HepG2 (cell line): ENCODE measurements around the gene GNGT2. TPM values are rescaled to one million over a fixed set of nuclear protein-coding genes. Genes with fewer than 3 reads are reported as not detected.
A peak's percentile ranks its signal among the peaks of the same experiment; 100 is the strongest.

Source experiments
- ATAC-seq: fragments of 200-7000 bp; cut with Tn5 transposase; 3 replicates; pipeline ENCODE4 v1.9.1; 2020; ENCODE audit warnings: mild to moderate bottlenecking, moderate library complexity
- BruUV-seq: library from RNA; stranded (reverse); fragments of 400-500 nt; replicated peaks from 2 replicates; lab custom pipeline; 2021; lab: Mats Ljungman, UMichigan
- CTCF ChIA-PET: fragments of 300-600 bp; formaldehyde crosslinking; extraction: SDS; loops from one replicate; lab custom pipeline; 2021; ENCODE audit warnings: low total read pairs, inconsistent platforms, low intra/inter-chr PET ratio; lab: Yijun Ruan, JAX
- POLR2A ChIA-PET: fragments of 350-600 bp; sonication (Branson Sonifier 250); formaldehyde crosslinking; loops from one replicate; lab custom pipeline; 2020; ENCODE audit warnings: antibody characterized with exemption, inconsistent platforms; lab: Yijun Ruan, JAX
- DNase-seq: peaks from one replicate; pipeline ENCODE4 v3.0.0-alpha.2; 2015; ENCODE audit warnings: low spot score
- FAIRE-seq: peaks from 3 replicates; lab custom pipeline; 2011; peaks lifted over from hg19 to GRCh38; lab: Jason Lieb, UNC
- H2AFZ ChIP-seq: one replicate; pipeline ENCODE4 v1.6.1; 2011; ENCODE audit warnings: low read length, inconsistent platforms
- H3K27ac ChIP-seq: fragments of 300-600 bp; 3 replicates; pipeline ENCODE4 v1.8.0; 2011; ENCODE audit warnings: mixed run types, mild to moderate bottlenecking, mixed read lengths, low read length, inconsistent platforms; ENCODE audit not compliant: insufficient read depth; ENCODE audit errors: extremely low read length
- H3K27me3 ChIP-seq, 2 experiments: fragments of 200-600 bp in 1 of 2; 2 replicates in 1 of 2; 3 replicates in 1 of 2; pipeline versions ENCODE4 v1.6.0 to v1.8.0; 2011; ENCODE audit warnings: low read length in 2 of 2, mild to moderate bottlenecking in 2 of 2, moderate library complexity in 2 of 2, inconsistent platforms in 1 of 2; ENCODE audit not compliant: insufficient read depth in 2 of 2, control insufficient read depth in 1 of 2
- H3K36me3 ChIP-seq, 2 experiments: fragments of 200-600 bp in 1 of 2; replicated peaks in 1 of 2; 2 replicates in 1 of 2; 3 replicates in 1 of 2; pipeline versions ENCODE4 v1.5.1 to v1.8.0; 2011; ENCODE audit warnings: low read length in 2 of 2, inconsistent platforms in 1 of 2; ENCODE audit not compliant: insufficient read depth in 2 of 2, control insufficient read depth in 1 of 2
- H3K4me1 ChIP-seq: 2 replicates; pipeline ENCODE4 v1.5.1; 2012; ENCODE audit warnings: low read length, inconsistent platforms; ENCODE audit not compliant: insufficient read depth
- H3K4me2 ChIP-seq: 2 replicates; pipeline ENCODE4 v1.6.0; 2011; ENCODE audit warnings: low read depth, low read length, inconsistent platforms
- H3K4me3 ChIP-seq, 3 experiments: fragments of 200-600 bp in 1 of 3; sonication (generic), shearing (Covaris generic) in 1 of 3; replicated peaks in 1 of 3; 2 replicates each; pipeline ENCODE4 v1.5.1; 2011 to 2016; ENCODE audit warnings: low read length in 3 of 3, inconsistent platforms in 2 of 3, low read depth in 2 of 3, mild to moderate bottlenecking in 2 of 3, control low read depth in 1 of 3, mixed read lengths in 1 of 3; ENCODE audit not compliant: insufficient read depth in 1 of 3
- H3K79me2 ChIP-seq: one replicate; pipeline ENCODE4 v1.6.1; 2011; ENCODE audit warnings: low read length, inconsistent platforms; ENCODE audit not compliant: insufficient read depth
- H3K9ac ChIP-seq: 2 replicates; pipeline ENCODE4 v1.6.0; 2011; ENCODE audit warnings: mild to moderate bottlenecking, low read depth, low read length, inconsistent platforms; ENCODE audit not compliant: insufficient read depth
- H3K9me3 ChIP-seq: 2 replicates; pipeline ENCODE4 v1.5.1; 2012; ENCODE audit warnings: mild to moderate bottlenecking, low read length
- H4K20me1 ChIP-seq: 2 replicates; pipeline ENCODE4 v1.6.0; 2011; ENCODE audit warnings: inconsistent platforms, mild to moderate bottlenecking, low read length, moderate library complexity; ENCODE audit not compliant: insufficient read depth
- CSRNP1 ChIP-seq: sonication (generic); formaldehyde crosslinking; IDR thresholded peaks from 2 replicates; pipeline ENCODE4 v1.8.1; 2023; ENCODE audit warnings: mild to moderate bottlenecking, missing genetic modification reagents
- FLYWCH1 ChIP-seq: sonication (generic); formaldehyde crosslinking; IDR thresholded peaks from 2 replicates; pipeline ENCODE4 v1.8.1; 2023; ENCODE audit warnings: mild to moderate bottlenecking, missing genetic modification reagents
- FOXO1 ChIP-seq: sonication (generic); formaldehyde crosslinking; IDR thresholded peaks from 2 replicates; pipeline ENCODE4 v1.4.0; 2020; ENCODE audit warnings: missing genetic modification reagents
- MTA1 ChIP-seq: sonication (generic); formaldehyde crosslinking; IDR thresholded peaks from 2 replicates; pipeline ENCODE4 v1.4.0; 2020; ENCODE audit warnings: missing genetic modification reagents, mild to moderate bottlenecking, borderline replicate concordance
- RBM39 ChIP-seq: fragments of 200-400 bp; formaldehyde crosslinking; IDR thresholded peaks from one replicate; pipeline ENCODE4 v1.6.1; 2018; ENCODE audit warnings: antibody characterized with exemption, mild to moderate bottlenecking, low read depth, low read length; ENCODE audit not compliant: poor library complexity, severe bottlenecking
- ZBTB44 ChIP-seq: sonication (generic); formaldehyde crosslinking; IDR thresholded peaks from 2 replicates; pipeline ENCODE4 v1.4.0; 2020; ENCODE audit warnings: missing genetic modification reagents
- ZNF17 ChIP-seq: sonication (generic); formaldehyde crosslinking; IDR thresholded peaks from 2 replicates; pipeline ENCODE4 v1.5.0; 2020; ENCODE audit warnings: mild to moderate bottlenecking, missing genetic modification reagents
- ZNF251 ChIP-seq: sonication (generic); formaldehyde crosslinking; IDR thresholded peaks from 2 replicates; pipeline ENCODE4 v1.9.0; 2021; ENCODE audit warnings: mild to moderate bottlenecking, missing genetic modification reagents
- ZNF550 ChIP-seq: sonication (generic); formaldehyde crosslinking; IDR thresholded peaks from 2 replicates; pipeline ENCODE4 v1.4.0; 2020; ENCODE audit warnings: mild to moderate bottlenecking, missing genetic modification reagents, borderline replicate concordance
- ZNF614 ChIP-seq: IDR thresholded peaks from 2 replicates; pipeline ENCODE4 v1.6.1; 2018; ENCODE audit warnings: missing biosample characterization, missing genetic modification reagents, inconsistent platforms, borderline replicate concordance
- ZNF629 ChIP-seq: sonication (generic); formaldehyde crosslinking; conservative IDR thresholded peaks from 2 replicates; pipeline ENCODE4 v1.5.0; 2020; ENCODE audit warnings: missing genetic modification reagents
- ZNF777 ChIP-seq: sonication (generic); formaldehyde crosslinking; IDR thresholded peaks from 2 replicates; pipeline ENCODE4 v1.4.0; 2020; ENCODE audit warnings: missing genetic modification reagents
- WGBS: methylation state at CpG from one replicate; pipeline ENCODE4 v1.1.6; 2017; ENCODE audit warnings: low lambda C conversion rate; 5-methylcytosine and 5-hydroxymethylcytosine counted together
- in situ Hi-C: cut with HindIII; loops from 2 replicates; pipeline ENCODE4 v1.10.0; 2017; ENCODE audit warnings: low pct_unique_long_range_greater_than_20kb; ENCODE audit not compliant: extremely low pct_ligation_motif_present
- intact Hi-C: fragments of 100-400 bp; cut with micrococcal nuclease; formaldehyde crosslinking; loops from one replicate; pipeline ENCODE4 v1.10.0; 2022; ENCODE audit not compliant: unreplicated experiment
- polyA plus RNA-seq, 8 experiments: library from polyadenylated mRNA; depleted of rRNA in 3 of 8; stranded (reverse) in 7 of 8; unstranded in 1 of 8; fragments of >200 nt; fragmentation: Illumina TruSeq in 4 of 8; extraction: Trizol in 4 of 8; gene quantifications; 2 replicates each; pipeline versions ENCODE4 v1.2.1 to v1.2.3, GENCODE V29; 2011 to 2016; ENCODE audit warnings: low read depth in 4 of 8, missing spikeins in 1 of 8, mixed read lengths in 1 of 8; ENCODE audit not compliant: insufficient read depth in 1 of 8
- total RNA-seq, 5 experiments: library from RNA; depleted of rRNA; stranded (reverse); fragments of >200 nt; fragmentation: Illumina TruSeq; extraction: Trizol; gene quantifications; 2 replicates each; pipeline ENCODE4 v1.2.3, GENCODE V29; 2016; ENCODE audit warnings: low read depth in 1 of 5
- TF ChIP-seq, protein P1 (sequence below): fragments of 450-650 bp; IDR thresholded peaks from 2 replicates; pipeline ENCODE4 v1.6.1; 2016

GNGT2 gene
- total and polyA plus RNA-seq, 2 of the 13 experiments (the other 11 are each of a cell fraction or from before 2014, with no cell fraction given) = not detected

DNA sequence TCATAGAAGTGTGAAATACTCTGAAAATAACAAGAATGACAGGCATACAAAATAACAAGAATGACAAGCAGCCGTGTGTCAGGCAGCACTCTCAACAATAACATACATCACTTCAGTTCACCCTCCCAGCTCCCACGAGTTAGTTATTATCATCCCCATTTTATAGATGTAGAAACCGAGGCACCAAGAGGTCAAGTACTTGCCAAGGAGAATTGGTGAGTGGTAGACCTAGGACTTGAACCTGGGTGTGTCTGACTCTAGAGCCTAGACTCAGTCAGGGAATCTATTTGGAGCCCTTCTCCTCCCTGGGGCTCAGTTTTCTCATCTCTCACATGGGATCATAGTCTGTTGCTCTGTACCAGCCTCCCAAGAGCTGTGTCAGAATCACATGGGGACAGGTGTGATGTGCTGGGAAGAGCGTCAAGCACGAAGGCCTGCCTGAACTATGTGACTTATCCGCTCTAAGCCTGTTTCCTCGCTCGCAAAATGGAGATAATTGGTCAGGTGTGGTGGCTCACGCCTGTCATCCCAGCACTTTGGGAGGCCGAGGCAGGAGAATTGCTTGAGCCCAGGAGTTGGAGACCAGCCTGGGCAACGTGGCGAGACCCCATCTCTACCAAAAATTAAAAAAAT is 39.6 kb upstream of the GNGT2 start:
- Histone ChIP-seq H3K36me3 (no peaks in the 10 kb centered on the region), H3K4me1 (peaks cover 6% of the 10 kb centered on the region; the same call in 1 of the 2 replicates), H3K4me2 (no peak overlapping the region), H3K27ac (no peak overlapping the region), H3K79me2 (no peaks in the 10 kb centered on the region), H3K27me3 (peaks cover 1 to 22% of the 10 kb centered on the region in 2 experiments; a peak in 4 of 5 replicates), H3K4me3 (no peak overlapping the region), H3K9me3 (no peaks in the 10 kb centered on the region), H3K9ac (no peak overlapping the region), H4K20me1 (no peaks in the 10 kb centered on the region), H2AFZ (no peak overlapping the region)
- TF ChIP-seq ZNF629 (0 out of 2 replicates have a peak, but pooled peaks have one; percentile 25), ZNF614 (CRISPR knock-in tag) (no peak)
- POLR2A ChIA-PET = interaction anchor here (0.6 kb wide), 1 partner anchor 678 kb away, joined by 3 read pairs; no protein-coding TSS in a partner anchor
- FAIRE-seq (no peak), ATAC-seq (no peak), DNase-seq (no peak)
- intact Hi-C loops = no loop called here
- 34% methylated on average over 12 of the region's 12 CpGs for WGBS
- BruUV-seq = no TSS peak
- in situ Hi-C loops = no loop called here
- CTCF ChIA-PET = no interaction called here

DNA sequence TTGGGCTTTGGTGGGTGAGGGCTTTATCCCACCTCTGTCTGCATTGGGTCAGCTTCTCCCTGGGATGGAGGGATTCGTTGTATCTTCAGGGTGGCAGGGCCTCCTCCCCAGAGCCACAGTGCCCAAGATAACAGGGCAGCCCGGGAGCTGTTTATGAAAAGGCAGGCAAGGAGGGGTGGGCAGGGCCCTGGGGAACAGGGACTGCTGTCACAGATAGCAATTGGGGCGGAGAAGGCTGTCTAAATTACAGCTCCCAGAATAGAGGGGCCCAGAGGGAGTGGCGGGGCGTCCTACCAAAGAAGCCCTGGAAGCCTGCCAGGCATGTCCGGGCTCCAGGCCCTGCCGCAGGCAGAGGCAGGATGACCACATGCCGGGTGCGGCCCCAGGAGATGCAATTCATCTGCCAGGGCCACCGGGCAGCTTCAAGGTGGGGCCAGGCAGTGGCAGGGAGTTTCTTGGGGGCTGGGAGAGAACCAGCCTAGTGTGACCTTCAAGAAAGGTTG is 39.0 kb upstream of the GNGT2 start:
- no TSS peak for BruUV-seq
- DNase-seq (no peak), FAIRE-seq (no peak), ATAC-seq (no peak; the same call in 2 of the 3 replicates)
- Histone ChIP-seq H3K79me2 (no peaks in the 10 kb centered on the region), H3K9ac (no peak overlapping the region), H3K36me3 (no peaks in the 10 kb centered on the region), H3K4me2 (no peak overlapping the region), H3K27ac (no peak overlapping the region), H2AFZ (no peak overlapping the region), H3K4me1 (peaks cover 6% of the 10 kb centered on the region; the same call in 1 of the 2 replicates), H3K4me3 (no peak overlapping the region), H4K20me1 (no peaks in the 10 kb centered on the region), H3K9me3 (no peaks in the 10 kb centered on the region), H3K27me3 (peaks cover 1 to 28% of the 10 kb centered on the region in 2 experiments; a peak in 4 of 5 replicates)
- CTCF ChIA-PET = no interaction called here
- in situ Hi-C loops = no loop called here
- intact Hi-C loops = no loop called here
- POLR2A ChIA-PET = no interaction called here
- 7% methylated on average over 10 of the region's 10 CpGs for WGBS
- TF ChIP-seq, protein P1, sequence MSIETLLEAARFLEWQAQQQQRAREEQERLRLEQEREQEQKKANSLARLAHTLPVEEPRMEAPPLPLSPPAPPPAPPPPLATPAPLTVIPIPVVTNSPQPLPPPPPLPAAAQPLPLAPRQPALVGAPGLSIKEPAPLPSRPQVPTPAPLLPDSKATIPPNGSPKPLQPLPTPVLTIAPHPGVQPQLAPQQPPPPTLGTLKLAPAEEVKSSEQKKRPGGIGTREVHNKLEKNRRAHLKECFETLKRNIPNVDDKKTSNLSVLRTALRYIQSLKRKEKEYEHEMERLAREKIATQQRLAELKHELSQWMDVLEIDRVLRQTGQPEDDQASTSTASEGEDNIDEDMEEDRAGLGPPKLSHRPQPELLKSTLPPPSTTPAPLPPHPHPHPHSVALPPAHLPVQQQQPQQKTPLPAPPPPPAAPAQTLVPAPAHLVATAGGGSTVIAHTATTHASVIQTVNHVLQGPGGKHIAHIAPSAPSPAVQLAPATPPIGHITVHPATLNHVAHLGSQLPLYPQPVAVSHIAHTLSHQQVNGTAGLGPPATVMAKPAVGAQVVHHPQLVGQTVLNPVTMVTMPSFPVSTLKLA = no peak
- no peak for TF ChIP-seq ZNF17 (CRISPR knock-in tag)
- TF ChIP-seq ZBTB44 = no peak
- no peak for TF ChIP-seq FLYWCH1 (CRISPR knock-in tag)
- TF ChIP-seq CSRNP1 = no peak
- no peak for TF ChIP-seq MTA1 (CRISPR knock-in tag)
- no peak for TF ChIP-seq FOXO1 (CRISPR knock-in tag)
- TF ChIP-seq RBM39 = no peak
- no peak for TF ChIP-seq ZNF550
- TF ChIP-seq ZNF777 = no peak
- no peak for TF ChIP-seq ZNF251 (CRISPR knock-in tag)
